ENCODE data around the gene B9D1.
"Not testable (repeated sequence)": the region's sequence is repeated elsewhere in the genome, so short reads cannot be mapped to it uniquely, and the experiment has no call there.

B9D1 gene

DNA sequence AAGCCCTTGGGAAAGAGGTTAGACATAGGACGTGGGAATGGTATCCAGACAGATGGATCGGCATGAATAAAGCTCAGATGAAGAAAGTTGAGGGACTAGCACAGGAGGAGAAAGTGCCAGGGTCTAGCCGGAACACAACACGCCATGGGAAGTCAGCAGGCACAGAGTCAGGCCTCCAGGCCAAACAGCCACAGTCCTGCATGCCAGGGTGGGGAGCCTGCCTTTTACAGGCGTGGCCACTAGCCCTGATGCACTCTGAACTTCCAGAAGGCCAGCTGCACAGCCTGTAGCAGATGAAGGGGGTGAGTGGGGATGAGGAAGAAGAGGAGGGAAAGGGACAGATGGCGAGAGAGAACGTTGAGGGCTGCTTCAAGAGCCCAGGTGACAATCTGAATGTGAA lies 5.2 kb downstream of the B9D1 start:
- DNase-seq: no peak

DNA sequence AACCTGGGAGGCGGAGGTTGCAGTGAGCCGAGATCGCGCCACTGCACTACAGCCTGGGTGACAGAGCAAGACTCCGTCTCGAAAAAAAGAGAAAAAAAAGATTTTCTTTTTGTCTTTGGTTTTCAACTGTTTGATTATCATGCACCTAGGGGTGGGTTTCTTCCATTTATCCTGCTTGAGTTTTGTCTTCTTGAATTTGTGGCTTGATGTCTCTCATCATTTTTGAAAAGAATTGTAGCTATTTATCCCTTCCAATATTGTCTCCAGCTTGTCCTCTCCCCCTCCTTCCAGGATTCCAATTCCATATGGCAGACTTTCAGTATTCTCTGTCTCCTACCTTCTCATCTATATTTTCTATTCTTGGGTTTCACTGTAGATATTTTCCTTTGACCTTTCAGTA lies 7.8 kb downstream of the B9D1 start:
- DNase-seq: no peak

DNA sequence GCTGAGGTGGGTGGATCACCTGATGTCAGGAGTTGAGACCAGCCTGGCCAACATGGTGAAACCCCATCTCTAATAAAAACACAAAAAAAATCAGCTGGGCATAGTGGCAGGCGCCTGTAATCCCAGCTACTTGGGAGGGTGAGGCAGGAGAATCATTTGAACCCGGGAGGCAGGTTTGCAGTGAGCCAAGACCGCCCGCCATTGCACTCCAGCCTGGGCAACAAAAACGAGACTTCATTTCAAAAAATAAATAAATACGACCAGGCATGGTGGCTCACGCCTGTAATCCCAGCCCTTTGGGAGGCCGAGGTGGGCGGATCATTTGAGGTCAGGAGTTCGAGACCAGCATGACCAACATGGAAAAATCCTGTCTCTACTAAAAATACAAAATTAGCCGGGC lies 9.1 kb downstream of the B9D1 start:
- not testable (repeated sequence) for DNase-seq

DNA sequence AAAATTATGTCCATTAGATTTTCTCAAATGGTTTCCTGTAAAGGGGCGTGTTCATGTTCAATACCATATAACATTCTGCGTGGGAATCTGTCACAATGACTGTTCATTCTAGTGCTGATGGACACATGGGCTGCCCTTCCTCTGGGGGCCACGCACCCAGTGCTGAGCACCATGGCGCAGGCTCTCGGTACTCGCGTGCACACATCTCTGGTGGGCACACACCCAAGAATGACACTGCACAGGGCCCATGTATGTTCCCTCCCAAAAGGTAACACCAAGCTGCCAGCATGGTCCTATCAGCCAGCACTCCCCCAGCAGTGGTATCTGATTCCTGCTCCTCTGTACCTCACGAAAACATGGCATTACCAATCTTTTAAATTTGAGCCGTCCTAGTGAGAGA lies 13.7 kb downstream of the B9D1 start:
- DNase-seq: no peak

DNA sequence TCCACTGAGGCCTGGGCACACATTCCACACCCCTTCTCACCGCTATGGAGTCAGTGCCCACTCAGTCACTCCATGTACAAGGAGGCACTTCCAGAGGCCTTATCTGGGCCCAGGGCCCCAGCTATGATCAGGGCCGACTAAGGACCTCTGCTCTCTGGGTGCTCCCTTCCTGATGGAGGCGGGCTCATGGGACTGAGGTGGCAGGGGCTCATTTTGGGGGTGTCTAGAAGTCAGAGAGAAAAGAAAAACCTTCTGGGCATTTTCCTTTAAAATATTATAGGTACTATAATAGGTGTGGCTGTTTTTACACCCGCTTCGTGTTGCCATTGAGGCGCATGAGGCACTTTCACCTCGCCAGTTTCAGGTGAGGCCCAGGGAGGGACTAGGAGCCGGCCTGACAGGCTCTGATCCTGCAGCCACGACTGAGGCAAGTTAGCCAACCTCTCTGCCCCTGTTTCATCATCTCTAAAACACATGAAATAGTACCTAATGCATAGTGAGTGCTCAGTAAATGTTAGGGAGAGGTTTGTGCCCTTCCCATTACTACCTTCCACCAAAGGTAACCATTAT lies 14.4 kb downstream of the B9D1 start:
- DNase-seq: no peak

DNA sequence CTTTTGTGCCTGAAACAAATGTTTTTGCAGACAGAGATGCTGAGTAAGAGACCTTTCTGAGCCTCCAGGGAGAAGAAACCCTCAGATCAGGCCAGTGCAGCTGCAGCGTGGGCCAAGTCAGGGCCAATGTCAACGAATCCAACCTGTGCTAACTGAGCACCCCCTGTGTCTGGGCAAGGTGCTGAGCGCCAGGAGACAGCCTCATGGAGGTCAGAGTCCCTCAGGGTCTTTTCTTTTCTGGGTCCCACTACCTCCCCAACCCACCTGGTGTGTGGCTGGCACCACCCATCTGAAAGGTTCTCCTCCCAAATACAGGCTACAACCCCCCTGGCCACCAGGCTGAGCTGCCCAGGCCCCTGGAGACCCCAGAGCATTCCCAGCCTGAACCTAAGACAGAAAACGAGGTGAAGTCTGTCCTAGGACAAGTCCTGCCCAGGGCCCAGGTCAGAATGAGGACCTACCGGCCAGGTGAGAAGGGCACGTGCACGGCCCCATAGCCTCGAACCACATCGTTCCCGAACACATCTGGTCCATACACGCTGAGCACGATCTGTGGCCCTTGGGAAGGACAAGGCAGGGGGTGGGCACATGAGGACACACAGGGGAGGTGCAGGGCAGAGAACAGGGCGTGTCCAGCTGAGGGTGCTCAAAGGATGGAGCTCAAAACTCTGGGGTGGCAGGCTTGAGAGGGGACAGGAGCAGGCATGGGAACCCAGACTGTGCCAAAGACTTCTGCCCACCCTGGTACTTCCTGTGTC lies 15.0 kb downstream of the B9D1 start:
- no peak for DNase-seq

DNA sequence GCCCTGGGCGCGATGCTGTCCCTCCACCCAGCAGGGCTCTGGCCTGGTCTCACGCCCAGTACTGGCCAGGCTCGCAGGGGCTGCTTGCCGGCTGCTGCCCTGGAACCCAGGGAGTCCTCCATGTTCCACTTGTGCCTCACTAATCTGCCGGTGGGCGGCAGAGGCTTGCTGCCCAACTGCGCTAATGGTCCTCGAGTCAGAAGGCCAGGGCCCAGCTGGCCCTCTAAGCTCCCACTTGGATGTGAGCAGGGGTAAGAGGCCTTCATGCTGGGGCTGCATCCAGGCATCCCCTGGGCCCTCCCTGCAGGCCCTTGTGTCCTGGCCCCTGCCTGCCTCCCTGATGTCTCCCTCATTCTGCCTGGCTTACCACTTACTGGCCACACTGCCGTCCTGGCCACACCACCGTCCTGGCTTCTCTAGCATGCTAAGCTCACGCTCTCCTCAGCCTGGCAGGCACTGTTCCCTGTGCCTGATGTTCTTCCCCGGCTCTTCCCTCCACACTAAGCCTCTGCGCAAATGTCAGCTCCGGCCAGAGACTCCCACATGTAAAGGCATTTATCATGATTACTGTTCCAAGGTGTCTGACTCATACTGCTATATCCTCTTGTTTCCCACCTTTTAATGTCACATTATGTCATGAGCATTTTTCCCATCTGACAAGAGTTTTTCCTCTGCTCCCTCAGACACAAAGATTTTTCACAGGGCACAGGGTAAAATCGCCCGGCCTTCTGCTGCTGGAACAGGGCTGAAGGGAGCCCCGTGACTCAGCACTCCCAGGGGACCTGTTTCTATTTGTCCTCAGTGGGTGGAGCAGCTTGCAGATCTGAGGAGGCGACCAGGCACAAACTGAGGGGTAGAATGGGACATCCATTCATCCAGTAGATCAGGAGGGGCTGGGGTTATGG lies 15.9 kb downstream of the B9D1 start:
- peak; percentile 79 for DNase-seq

DNA sequence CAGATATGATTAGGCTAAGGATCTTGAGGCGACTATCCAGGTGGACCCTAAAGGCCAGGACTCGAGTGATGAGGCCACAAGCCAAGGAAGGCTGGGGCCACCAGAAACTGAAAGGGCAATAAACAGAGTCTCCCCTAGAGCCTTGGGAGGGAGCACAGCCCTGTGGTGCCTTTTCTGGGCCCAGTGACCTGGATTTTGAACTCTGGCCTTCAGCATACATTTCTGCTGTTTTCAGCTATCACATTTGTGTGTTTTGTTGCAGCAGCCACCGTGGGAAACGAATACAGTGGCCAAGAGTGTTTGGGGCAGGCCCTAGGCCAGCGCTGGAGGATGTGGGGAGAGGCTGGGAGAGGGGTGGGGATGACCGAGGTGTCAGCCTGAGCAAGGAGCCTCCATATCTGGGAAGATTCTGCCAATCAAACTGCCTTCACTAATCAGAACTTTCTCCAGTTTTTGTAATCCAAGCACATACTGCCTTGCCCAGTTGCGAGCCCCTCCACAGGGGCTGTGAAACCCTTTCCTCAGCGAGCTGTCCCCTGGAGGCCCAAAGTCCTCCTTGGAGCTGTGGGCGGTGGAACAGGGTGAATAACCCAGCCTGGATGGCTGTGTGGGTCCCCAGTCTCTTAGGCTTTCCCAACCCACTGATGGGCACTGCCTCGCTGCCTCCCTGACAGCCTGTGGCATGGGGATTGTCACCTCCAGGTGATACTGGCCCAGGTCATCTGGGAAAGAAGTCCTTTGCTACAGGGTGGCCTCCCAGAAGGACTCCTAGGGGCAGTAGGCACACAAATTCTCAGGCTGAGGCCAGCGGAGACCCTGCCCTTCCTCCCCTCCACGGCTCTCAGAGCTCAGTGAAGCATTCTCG lies 16.8 kb downstream of the B9D1 start:
- no peak for DNase-seq

DNA sequence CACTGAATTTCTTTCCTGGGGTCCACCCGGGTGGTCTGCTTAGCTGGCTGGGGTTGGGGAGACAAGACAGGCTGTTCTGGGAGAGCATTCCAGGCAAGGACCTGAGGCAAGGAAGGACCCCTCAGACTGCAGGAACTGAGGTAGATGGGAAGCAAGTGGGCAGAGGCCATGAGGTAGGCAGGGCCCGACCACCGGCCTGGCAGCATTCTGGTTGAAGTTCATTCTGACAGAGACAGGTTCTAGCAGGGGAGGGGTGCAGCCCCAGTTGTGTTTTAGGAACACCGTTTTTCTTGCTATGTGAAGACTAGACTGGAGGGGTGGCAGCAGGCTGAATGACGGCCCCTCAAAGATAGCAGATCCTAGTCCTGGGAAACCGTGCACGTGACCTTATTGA lies 17.5 kb downstream of the B9D1 start:
- no peak for DNase-seq

DNA sequence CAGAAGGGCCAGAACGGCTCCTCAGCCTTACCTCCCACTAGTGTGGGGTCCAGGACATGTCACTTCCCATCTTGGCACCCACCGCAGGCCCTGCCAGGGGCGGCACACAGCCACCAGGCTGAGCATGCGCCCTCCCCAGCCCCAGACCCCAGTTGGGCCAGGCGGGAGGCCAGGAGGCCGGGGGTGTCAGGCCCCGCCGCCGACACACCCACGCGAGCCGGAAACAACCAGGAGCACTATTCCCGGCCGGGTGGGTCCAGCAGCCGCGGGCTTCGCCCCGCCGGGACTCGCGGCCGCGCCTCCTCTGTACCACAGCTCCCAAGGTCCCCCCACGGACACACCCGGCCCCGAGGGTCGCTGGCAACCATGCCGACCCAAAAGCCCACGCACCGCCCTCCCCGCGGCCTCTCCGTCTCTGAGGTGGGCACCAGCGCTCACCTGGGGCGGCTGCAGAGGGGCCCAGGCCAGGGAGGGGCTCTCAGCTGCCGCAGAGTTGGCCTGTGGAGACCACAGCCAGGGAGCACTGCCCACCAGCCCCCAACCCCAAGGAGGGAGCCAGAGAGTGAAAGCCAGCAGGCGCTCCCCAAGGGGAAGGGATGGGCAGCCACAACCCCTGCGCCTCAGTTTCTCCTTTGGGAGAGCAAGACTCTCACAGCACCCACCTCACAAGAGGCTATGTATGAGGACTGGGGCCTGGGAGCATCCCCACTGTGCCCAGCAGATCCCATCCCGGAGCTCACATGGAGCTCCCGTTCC lies 18.0 kb downstream of the B9D1 start:
- no peak for DNase-seq

DNA sequence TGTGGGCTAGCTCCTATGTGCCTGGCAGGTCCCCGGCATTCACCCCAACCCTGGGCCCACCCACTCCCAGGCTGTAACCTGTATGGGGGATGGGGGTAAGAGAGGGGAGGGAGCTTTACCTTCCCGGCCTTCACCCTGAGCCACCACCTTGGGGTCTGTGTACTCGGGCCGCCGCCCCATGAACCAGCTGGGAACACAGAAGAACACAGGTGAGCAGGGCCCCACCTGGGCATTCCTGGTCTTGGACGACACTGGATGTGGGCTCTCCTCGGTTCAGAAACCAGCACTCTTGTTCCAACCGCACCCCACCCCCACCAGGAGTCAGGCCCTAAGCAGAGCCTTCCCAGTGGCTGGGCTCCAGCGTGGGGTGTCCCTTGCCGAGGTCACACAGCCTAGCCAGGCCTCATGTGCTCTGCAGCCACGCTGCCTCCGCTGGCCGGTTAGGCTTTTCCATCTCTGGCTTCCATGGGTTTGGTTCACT lies 18.8 kb downstream of the B9D1 start:
- DNase-seq: no peak

DNA sequence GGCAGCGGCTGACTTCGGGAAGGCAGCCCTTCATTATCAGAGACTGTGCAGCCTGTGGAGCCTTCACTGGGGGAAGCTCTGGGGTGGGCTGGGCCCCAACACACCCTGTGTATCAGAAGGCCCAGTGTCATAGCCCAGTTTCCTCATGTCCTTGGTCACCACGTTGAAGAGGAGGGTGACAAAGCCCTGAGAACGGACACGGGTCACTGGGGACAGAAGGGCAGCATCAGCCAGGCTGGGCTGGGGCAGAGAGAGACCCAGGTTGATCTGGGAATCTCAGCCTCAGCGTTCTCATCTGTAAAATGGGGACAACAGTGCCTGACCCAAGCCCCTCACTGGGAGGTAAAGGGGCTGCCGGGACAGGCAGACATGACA lies 19.3 kb downstream of the B9D1 start:
- DNase-seq: no peak

DNA sequence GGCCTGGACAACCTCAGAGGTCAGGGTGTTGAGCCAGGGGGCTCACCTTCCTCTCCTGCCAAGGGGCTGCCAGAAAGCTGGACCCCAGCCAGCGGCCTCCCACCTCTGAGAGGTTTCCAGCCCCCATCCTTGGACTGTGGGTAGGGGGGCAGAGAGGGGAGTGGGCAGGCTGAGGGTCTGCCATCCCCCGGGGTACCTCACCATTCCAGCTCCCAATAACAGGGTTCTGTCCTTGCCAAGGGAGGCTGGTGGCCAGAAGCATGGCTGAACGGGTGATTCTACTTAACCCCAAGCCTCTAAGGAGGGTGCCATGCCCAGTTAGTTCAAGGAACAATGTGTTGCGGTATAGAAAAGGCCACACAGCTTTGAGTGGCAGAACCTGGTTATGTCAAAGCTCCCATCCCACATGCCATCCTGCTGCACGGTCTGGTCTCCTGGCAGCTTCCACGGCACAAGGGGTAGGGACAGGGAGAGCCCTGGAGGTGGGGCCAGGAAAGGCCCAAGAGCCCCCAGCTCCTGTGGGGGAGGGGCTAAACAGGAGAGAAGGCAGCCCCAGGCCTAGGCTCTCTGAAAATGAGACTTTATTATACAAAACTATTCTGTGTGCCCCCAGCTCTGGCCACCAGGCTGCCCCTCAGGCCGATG lies 19.8 kb downstream of the B9D1 start:
- DNase-seq: no peak

DNA sequence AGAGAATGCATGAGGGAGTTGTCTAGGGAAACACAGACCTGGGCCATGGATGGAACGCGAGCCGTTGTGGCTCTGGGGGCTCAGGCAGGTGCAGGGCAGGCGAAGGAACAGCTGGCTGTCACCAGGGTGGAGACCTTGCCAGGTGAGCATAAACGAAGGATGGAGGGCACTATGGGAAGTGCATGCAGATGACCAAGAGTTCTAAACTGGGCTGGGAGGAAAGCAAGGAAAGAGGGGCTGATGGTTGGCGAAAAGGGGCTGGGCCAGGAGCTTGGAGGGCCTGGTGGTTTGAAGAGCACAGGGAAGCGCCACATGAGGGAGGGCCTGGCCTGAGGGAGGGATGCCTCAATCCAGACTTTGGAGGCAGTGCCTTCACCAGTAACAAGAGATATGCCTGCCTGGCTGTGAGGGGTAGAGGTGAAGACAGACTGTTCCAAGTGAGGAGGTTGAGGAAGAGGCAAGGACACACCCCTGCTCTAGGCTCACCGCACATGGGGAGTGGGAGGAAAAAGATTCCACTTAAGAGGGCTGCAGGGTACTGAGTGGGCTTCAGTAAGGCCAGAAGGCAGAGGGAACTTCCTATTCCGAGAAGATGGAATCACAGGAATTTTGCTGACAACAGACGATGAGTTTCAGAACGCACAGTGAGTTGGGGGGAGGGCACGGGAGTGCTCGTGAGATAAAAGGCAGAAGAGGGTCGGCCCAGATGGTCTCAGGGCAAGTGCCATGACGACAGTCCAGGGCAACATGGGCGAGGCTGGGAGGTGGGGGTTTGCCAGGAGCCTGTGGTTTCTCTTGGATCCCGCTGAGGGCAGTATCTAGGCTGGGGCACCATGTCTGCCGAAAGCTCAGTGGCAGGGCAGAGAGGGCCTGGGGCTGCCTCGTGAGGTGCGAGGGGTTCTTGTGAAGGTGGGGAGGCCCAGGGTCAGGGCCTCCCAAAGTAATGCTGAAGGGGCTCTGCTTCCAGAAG lies 20.6 kb downstream of the B9D1 start:
- DNase-seq: peak; percentile 54

DNA sequence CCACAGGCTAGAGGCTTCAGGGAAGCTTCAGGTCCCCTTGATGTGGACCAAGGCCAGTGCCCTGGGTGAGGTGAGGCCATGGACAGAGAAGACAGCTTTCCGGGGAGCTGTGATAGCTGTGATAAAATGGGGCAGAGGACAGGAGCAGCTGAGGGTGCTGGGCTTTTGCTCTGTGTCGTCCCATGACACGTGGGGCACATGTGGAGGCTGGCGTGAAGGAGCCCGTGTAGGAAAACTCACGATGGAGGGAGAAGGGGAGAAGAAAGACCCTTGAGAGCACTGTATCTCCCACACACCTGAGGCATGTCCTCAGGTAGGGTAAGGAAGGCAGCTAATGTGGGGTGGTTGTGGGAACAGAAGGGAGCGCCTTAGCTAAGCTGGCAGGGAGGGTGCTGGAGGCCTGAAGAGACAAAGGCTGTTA lies 21.3 kb downstream of the B9D1 start:
- no peak for DNase-seq

DNA sequence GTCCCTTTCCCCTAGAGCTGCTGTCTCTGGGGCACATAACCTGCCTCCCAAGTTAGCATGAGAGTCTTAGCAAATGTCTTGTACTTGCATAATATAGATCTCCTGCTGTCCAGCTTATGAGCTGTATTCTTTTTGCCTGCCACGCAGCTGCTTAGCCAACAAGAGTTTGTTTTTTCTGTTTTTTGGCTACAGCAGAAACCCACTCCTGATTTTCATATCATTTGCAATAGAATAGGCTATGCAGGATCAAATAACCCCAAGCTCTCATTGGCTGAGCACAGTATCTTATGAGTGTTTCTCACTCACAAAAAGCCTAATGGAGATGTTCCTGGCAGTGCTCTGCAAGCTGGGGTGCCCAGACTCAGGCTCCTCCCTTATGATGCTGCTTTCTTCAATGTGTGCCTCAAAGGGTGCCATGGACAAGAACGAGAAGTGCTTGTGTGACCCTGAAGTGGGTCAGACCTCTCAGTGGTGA lies 23.1 kb downstream of the B9D1 start:
- DNase-seq: no peak

DNA sequence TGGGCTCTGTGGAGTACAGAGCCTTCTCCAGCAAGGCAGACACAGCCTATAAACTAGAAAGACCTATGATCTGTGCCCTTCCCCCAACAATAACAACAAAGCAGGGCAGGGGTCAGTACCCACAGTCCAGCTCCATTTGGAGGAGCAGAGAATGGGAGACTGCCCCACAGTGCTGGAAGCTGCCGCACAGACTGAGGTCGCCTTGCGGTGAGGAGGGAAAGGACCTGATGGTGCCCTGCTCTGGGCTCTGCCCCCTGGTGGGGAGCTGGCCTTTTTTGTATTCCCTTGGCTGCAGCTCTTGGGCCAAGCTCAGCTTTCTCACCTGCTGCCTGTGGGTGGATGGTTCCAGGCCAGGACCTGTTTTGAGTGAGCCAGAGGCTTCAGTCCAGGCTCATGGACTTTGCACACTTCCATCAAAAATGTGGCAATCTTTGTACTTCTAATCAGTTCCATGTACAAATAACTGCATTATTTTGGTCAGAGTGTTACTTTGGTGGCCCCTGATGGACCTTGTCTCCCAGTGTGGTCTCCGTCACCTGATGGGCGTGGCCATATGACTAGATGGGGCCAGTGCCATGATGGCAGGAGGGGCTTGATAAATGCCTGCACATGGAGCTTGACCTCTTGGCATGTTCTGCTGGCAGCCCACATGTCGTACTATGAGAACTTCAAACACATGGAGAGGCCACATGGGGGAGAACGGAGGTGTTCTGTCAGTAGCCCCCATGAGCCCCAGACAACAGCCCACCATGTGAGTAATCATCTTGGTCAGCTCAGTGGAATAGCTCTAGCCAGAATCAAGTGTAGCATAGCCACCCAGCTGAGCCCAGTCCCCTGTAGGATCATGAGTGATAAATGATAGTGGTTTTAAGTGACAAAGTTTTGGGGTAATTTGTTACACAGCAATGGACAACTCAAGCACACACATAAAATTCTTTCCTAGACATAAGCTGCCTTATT lies 24.2 kb downstream of the B9D1 start:
- peak; percentile 28 for DNase-seq

DNA sequence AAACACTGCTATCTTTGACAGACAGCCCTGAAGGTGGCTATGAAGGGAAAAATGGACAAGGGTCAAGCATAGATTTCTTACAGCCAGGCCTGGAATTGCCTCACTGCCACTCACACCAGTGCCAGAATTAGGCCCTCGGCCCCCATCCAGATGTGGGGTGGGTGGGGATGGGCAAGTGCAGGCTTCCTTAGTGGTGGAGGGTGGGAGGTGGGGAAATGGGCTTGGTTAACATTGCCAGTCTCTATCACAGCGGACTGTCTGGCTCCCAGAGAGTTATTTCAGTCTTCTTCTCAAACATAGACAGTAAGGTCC lies 24.9 kb downstream of the B9D1 start:
- DNase-seq: no peak
